T follicular helper cell (primary cell): ENCODE data around the gene POLN.

Experiments
- DNase-seq: peaks from one replicate; pipeline ENCODE4 v3.0.0-alpha.2; 2020; ENCODE audit warnings: low read depth

Gene POLN

GRCh38 chr4:2263926-2264321 is 22.0 kb upstream of the POLN start:
- no peak for DNase-seq

- DNase-seq, result no peak
Observed at GRCh38 chr4:2262944-2263250, 21.0 kb upstream of the POLN start.

GRCh38 chr4:2262145-2262943 is 20.4 kb upstream of the POLN start:
- DNase-seq, result peak; percentile 96

- no peak for DNase-seq
Observed at GRCh38 chr4:2261853-2262144, 19.9 kb upstream of the POLN start, which contains the start of gene MXD4. TSS of gene MXD4 (minus strand) at chr4:2262109. CDS start at chr4:2261980, 129 bp downstream.

- DNase-seq, result peak; percentile 42
Observed at GRCh38 chr4:2261110-2261852, 19.4 kb upstream of the POLN start.

- DNase-seq, result no peak
Observed at GRCh38 chr4:2260344-2261109, 18.6 kb upstream of the POLN start.

GRCh38 chr4:2259541-2260343 is 17.8 kb upstream of the POLN start:
- DNase-seq, result no peak

GRCh38 chr4:2259036-2259540 is 17.2 kb upstream of the POLN start:
- DNase-seq, result no peak

- no peak for DNase-seq
Observed at GRCh38 chr4:2258091-2259035, 16.4 kb upstream of the POLN start.

GRCh38 chr4:2257361-2258081 is 15.6 kb upstream of the POLN start:
- no peak for DNase-seq

- DNase-seq, result no peak
Observed at GRCh38 chr4:2256781-2257191, 14.9 kb upstream of the POLN start.

- no peak for DNase-seq
Observed at GRCh38 chr4:2256156-2256731, 14.3 kb upstream of the POLN start.

GRCh38 chr4:2255501-2256155 is 13.7 kb upstream of the POLN start:
- DNase-seq, result no peak

- no peak for DNase-seq
Observed at GRCh38 chr4:2254665-2255500, 13.0 kb upstream of the POLN start.

GRCh38 chr4:2253160-2254084 is 11.5 kb upstream of the POLN start:
- DNase-seq, result no peak

- no peak for DNase-seq
Observed at GRCh38 chr4:2252530-2253091, 10.7 kb upstream of the POLN start.
